Stimulated activated CD8-positive, alpha-beta memory T cell treated with anti-CD3 and anti-CD28 coated beads, Interleukin-15, amount 100 ng/mL, for 48 hours (primary cell): ENCODE measurements around the gene PGGT1B.
A peak's percentile ranks its signal among the peaks of the same experiment; 100 is the strongest.

Source experiments
- DNase-seq, 2 donors: peaks; one replicate each; pipeline ENCODE4 v3.0.0-alpha.2; 2020; ENCODE audit warnings: low read depth in 2 of 2

The PGGT1B gene

DNA sequence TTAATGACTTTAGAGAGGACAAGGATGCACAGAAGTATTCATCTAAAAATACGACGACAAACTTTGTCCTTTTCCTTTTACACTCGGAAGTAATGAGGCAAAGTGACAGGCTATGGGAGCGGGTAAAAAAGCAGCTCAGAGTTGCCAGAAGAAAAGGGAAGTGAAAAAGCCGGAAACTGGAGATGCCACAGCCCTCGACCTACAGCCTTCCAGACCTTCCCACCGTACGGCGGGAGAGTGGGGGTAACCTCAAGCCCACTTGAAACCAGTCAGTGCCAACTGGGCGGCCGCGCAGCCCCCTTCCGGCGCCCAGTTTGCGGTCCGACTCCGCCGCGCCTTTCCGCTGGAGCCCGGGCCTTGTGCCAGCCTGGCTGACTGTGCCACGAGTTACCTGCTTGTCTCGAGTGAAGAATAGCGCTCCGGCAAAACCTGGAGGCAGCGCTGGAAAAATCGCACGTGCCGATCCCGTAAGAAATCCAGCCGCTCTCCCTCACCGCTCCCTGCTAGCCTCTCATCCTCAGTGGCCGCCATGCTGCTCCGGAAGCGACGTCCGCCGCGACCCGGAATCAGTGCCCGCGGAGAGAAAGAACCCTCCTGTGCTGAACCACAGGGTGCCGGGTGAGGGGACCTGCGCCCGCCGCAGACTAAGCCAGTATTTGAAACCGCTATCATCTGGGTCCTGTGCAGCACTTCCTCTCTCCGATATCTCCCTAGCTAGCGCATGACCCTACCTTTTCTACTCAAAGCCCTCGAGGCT, at the start of gene PGGT1B:
Gene PGGT1B, minus strand, starts transcription at position 557 of the 757 bp plus-strand sequence. Its CDS starts 26 bp downstream, at position 531.
- DNase-seq = peak; percentile 61 to 63

DNA sequence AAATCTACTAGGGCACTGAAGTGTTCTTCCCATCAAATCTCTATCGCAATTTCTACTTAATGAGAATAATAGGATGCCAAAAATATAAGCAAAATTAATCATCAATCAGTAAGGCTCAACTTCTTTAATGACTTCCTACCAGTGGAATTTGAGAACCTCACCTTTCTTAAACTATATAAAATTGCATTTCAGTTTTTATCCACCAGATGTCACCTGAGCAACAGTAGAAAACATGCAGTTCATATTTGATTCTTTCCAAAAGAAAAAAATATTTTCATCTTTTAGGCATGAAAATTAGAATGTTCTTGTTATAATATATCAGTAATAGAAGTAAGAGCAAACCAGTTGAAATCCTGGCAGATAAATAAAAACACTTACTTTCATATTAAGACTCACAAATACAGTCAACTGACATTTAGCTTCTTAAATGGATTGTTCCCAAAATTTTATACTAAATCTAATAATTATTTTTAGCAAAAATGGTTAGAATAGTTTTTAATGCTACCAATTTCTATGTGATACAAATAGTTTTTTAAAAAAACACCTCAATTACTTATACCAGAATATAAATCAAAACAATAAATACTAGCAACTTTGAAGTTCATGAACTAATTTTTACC, 47.2 kb upstream of the PGGT1B start:
- no peak for DNase-seq

DNA sequence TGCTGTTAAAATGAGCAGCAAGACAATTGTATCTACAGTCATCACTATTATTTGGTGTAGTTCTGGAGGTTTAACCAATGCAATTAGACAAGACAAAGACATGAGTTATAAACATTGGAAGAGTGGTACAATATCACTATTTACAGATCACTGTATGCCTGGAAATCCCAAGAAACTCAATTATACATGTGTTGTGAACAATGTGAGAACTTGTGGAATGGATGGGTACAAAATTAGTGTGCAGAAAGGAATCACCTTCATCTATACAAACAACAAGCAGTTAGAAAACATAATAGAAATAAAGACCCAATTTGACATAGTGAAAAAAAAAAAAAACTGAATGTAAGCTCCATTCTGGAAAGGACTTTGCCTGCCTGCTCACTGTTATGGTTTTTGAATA, 46.1 kb upstream of the PGGT1B start:
- no peak for DNase-seq

DNA sequence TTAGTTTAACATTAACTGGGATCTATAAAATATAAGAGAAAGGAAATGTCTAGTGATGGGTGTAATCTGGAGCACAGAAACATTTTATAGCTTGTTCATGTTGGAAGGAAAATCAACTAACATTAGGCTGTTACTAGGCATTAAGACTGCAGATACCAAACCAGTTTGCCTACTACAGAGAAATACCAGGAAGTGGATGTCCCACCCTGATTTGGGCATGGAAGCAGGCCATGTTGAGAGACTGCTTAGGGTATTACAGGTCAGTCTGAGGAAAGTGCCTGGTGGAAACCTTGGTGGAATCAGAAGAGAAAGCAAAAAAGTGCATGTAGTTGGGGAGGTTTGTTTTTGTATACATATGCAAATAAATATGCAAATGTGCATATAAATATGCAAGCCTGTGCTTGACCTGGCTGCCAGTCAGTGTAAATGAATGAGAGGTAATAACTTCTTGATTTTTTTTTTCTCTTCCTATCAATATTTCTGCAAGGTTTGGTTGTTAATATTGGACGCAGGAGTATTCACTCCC, 43.4 kb upstream of the PGGT1B start:
- DNase-seq = no peak

DNA sequence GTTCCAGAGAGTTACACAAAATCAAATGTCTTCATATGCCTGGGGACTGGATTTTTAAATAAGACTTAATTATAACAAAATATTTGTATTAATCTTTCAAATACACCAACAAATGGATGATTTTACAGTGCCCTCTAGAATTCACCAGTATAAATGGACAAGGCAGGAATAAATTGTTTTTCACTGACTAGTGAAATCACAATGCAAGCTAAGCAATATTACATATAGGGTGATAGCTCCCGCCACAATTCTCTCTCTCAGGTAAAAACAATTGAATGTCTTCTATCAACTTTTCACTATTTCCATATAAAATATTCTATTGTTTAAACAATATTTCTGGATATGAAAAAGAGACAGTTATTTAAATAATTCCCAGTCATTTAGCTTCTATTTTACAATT, 41.8 kb upstream of the PGGT1B start:
- no peak for DNase-seq

DNA sequence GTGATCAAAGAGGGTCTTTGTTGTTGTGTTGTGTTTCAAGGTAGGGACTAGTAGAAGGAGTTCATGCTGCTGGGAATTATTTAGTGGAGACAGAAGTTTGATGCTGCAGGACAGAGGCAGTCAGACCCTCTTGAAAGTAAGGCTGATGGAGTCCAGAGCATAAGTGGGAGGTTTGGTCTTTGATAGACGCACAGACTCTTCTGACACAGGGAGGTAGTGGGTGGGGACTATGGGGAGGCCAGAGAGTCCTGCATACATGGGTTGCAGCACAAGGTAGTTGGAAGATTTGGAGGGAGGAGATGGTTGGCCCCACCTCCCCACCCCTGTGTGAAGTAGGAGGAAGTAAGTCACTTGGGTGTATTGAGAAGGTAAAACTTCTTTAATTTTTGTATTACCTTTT, 36.1 kb upstream of the PGGT1B start:
- no peak for DNase-seq

DNA sequence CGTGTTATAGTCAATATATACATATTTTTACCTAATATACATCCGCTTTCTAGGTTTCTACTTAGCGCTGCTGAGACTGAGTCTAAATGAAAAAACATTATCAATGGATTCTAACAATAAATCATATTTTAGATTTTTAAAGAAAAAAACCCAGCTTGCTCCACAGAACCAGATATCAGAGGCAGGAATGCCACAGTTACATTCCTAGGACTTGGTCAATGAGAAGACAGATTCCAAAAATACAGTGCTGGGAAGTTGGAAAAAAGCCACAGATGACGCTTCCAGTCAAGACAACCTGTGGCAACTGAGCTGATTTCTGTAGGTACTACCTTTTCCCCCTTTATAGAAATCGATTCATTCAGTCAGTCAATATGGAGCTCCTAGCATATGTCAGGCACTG, 34.4 kb upstream of the PGGT1B start:
- no peak for DNase-seq

DNA sequence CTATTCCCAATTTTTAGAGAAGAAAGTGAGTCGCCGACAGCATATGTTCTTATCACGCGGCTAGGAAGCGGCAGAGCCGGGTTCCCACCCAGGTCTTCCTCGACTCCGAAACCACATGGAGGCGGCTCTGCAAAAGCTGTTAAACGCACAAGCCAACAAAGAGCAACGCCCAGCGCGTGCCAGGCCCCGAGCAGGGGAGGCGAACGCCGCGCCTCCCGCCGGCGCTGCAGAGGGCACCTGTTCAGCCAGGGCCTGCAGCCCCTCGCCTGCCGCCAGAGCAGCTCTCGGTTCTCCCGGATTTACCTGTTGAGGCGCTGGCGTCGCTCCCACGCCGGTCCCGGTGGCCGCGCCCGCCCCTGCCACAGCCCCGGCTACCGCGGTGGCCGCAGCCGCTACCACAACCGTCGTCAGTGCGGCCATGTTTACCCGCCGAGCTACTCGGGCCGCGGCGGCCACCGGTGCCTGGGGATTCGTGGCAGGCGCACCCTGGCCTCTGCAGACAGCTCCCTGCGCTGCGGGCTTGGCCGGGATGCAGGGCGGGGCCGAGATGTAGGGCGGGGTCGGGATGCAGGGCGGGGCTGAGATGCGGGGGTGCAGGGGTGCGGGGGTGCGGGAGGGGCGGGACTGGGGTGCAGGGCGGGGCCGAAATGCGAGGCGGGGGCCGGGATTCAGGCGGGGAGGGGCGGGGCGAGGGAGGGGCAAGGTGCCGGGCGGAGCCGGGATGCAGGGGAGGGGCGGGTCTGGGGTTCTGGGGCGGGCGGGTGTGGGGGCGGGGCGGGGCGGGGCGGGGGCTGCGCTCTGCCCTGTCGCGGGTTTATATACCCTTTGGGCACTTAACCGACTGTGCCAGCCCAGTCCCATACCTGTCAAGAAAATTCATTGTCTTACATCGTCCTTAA, 33.7 kb upstream of the PGGT1B start, which contains the start of gene CCDC112:
Gene CCDC112, minus strand, starts transcription at position 531 of the 899 bp plus-strand sequence. Its CDS starts 111 bp downstream, at position 420.
- DNase-seq = peak; percentile 53 to 58

DNA sequence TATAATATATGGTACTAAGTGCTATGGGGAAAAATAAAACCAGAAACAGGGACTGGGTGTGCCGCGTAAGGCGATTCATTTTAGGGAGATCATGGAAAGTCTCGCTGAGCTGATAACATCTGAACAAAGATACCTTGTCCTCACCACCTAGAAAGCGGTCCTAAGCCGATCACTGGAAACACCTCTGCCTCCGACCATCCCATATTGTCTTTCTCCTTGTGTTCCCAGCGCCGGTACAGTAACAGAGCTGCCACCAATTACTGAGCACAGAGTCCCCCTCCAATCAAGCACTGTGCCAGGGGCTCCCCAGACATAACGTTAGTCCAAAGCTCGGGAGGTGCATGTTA, 33.1 kb upstream of the PGGT1B start:
- DNase-seq = no peak

DNA sequence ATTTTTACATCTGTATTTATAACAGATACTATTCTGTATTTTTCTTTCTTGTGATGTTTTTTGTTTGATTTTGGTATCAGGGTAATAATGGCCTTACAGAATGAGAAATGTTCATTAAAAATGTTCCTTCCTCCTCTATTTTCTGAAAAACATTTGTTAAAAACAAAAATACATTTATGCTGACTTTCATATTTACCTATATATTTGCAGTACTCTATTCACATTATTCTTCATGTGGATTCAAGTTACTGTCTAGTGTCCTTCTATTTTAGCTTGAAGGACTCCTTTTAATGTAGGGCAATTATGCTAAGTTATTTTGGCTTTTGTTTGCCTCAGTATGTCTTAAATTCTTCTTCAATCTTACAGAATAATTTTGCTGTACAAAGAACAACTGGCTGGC, 28.7 kb upstream of the PGGT1B start:
- DNase-seq = no peak

DNA sequence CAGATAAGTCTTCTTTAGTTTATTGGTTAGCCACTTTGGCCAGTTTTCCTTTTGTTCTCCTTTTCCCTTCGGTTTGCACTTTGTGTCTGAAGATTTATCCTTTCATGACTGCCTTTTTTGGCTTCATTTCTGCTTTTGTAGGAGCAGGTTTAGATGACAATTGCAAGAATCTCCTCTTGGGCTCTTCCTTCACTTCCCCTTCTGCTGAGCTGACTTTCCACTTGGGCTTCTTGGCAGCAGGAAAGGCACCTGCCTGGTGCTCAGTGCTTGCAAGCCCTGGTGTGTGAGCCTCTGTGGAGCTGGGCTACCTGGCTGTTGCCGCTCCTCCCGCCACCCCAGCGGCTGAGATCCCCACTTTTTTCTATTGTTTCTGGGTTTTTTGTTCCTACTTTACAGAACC, 26.4 kb upstream of the PGGT1B start:
- DNase-seq = no peak

DNA sequence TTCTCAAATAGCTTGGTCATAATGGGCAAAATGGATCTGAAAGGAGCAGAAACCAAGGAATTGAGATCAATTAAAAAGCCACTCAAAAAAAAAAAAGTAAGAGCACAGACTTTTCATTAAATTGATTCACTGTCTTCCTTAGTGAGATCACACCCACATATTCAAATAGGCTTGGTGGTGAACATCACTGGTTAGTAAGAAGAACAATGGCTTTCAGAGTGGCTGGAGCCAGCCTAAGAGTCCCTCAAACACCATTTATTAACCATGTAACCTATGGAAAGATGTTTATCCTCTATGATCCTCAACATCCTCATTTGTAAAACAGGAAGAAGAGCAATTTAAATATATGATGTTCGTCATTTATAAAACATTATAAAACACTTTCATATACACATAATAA, 21.3 kb upstream of the PGGT1B start:
- DNase-seq = no peak

DNA sequence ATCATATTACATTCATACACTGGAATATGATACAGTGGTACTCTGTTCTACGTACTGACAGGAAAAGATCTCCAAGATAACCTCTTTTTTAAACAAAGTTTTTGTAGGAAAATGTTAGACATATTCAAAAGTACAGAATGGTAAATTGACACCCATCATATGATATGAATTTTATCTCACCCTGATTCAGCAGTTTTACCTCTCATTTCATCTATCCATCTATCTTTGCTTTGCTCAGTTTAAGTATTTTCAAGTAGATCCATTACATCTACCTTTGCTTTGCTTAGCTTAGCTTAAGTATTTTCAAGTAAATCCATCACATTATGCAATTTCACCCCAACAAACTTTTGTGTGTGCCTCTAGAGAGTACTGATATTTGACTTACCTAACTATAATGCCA, 19.5 kb upstream of the PGGT1B start:
- no peak for DNase-seq

DNA sequence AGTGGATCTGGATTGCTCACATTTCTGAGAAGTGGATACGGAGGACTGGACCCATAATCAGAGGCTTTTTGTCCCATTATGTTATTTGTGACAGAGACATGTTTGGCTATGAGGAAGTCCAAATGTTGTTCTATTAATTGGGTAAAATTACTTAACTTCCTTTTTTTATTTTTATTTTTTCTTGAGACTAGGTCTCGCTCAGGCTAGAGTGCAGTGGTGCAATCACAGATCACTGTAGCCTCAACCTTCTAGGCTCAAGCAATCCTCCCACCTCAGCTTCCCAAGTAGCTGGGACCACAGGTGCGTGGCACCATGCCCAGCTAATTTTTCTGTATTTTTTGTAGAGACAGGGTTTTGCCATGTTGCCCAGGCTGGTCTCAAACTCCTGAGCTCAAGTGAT, 11.9 kb upstream of the PGGT1B start:
- DNase-seq = no peak

DNA sequence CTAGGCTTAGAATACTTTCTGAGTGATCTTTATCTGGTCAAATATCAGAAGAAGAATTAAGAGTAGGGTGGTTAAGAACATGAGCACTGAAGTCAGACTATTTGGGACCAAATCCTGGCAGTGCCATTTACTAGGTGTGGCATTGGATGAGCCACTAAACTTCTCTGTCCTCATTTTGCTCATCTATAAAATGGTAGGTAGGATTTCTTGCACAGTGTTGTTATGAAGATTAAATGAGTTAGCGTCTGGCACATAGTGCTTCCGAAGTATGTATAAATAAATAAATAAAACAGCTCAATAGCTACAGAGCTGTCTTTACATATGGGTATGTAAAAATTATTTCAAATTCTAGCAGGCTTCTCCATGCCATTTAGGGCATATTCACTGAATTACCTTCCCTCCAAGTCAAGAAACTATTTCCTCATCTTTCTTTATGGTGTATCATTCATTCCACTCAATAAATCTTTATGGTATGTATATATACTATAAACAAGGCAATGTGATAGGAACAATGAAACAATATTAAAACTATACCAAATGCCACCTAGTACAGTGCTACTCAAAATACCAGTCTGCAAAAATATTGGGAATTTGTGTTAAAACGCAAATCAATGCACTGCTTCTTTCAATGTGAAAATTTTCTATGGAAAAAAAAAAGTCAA, 9.8 kb upstream of the PGGT1B start:
- DNase-seq = no peak

DNA sequence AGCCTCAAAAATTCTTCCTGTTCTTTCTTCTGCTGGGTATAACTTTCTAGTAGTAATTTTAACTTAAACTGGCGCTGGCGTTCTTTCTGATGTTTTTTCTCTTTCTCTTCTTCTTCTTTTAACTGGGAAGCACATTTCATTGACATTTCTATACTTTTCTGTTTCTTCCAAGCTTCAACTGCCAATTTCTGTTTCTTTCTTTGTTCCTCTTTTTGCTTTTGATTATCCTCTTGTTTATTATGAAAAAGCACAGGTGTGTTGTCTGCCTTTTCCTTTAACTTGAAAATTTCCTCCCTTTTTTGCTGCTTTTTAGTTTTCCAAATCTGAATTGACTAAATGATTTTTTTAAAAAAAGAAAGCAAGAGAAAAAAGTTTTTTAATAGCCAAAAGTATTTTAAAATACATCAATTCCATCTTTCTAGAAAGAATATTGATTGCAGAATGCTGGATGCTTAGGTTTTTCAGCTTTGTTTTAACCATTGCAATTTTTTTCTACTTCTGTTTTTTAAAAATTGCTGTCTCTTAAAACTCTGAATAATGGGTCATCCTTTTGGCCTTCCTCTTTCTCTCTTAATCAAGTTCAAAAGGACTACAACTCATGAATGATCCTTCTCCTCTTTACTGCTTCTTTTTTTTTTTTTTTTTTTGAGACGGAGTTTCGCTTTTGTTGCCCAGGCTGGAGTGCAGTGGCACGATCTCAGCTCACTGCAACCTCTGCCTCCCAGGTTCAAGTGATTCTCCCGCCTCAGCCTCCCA, 8.8 kb upstream of the PGGT1B start:
- DNase-seq = no peak

DNA sequence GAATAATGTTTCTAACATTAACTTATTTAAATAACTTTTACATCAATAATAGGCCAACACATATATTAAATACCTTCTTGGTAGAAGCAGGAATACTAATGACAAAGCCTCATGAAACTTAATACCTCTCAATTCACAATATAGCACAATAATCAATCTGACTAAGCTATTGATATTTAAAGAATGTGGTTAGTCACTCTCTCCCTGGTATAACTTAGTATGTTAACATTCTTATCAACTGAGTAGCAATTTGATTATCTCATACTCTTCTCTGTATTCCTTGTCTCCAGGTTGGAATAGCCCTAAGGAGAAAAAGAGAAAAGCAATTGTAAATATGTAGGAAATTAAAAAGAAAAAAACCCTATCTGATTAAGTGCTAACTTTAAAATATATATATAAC, 4.9 kb upstream of the PGGT1B start:
- no peak for DNase-seq

DNA sequence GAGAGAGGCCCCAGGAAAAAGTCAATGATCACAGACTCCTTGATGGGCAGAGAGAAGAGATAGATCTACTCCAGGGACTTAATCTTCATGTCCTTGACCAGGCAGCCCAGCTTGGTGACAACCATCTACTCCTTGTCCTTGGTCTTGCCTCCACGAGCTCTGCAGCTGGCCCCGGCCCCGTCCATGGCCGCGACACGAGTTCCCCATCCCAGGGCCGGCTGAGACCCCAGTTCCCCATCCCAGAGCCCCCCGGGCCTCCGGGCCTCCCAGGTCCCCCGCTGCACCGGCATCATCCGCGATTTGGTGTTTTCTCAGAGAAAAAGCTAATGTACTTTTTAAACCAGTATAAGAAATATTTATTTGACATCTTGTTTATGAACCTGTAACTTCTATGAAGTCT, 2.5 kb upstream of the PGGT1B start:
- DNase-seq = no peak

DNA sequence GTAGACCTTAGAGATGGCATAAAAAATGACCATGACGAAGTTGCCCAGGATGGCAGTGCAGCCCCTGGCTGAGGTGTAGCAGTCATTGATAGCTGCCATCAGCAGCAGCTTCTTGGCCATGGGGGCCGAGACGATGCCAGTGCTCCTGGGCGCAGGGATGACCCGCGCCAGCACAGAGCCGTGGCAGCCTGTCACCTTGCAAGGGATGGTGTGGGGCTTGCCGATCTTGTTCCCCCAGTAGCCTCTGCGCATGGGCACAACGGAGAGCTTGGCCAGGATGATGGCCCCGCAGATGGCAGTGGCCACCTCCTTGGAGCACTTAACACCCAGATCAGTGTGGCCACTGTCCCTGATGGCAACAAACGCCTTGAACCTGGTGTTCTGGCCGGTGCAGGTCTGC, 2.1 kb upstream of the PGGT1B start:
- DNase-seq = no peak

DNA sequence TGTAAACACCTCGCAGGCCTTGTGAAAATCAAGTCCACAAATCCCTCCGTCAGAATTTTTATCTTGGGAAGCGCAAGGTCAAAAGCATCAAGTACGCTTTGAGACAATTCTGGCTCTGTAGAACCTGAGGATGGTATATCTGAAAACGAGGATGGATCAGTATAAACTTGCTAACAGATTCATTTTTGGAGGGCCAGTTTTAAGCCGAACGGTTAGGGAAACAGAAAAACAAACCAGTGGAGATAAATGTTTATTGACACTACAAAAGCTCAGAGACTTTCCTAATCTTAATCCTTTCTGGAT, 352 bp upstream of the PGGT1B start:
- DNase-seq = no peak

DNA sequence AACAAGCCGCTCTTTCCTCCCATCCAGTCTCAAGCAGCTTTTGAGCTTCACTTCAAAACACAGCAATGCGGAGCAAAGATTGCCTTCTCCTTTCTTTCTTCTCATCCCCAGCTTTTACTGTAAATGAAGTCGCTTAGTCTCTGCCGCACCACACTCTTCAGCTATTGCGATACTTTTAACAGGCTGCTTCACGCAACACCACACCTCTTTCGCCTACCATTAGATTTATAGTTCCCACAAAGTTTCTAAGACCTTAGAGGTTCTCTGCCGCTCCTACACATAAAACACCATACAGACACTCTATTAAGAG, 711 bp downstream of the PGGT1B start:
- no peak for DNase-seq

DNA sequence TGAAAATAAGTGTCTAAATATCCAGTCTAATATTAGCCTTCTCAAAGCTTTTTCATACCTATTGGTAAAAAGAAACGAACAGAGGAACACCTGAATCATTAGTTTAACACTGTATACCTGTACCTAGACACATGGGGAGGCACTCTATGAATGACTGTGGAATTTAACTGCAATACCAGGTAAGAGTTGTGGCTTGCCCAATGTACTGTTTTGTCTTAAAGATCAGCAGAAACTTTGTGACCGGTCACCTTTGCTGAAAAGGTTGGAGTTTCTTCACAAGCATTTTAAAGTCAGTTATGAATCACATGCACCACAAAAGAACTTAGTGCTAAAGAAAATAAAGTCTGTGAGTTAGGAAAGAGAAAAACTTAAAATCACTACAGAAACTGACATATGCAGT, 2.4 kb downstream of the PGGT1B start:
- no peak for DNase-seq
